Measurements from ENCODE around the gene PPP1CB.

Gene PPP1CB

DNA sequence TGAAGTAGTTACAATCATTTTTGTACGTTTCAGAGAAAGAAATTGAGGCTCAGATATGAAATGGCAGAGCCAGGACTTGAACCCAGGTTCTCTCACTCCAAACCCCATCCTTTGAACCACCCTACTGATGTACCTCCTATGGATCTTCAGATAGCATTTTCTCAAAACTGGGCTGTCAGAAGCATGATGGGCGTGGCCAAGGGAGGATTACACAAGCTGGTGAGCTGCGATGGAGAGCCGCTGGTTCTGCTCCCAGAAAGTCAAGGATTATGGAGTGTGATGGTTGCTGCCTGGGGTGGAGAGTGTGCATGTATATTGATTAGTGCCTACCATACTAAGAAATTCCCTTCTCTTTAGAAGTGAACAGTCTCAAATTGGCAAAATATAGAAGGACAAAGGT, 47.0 kb upstream of the PPP1CB start:
- no peaks in the 10 kb centered on the region for H3K4me1 ChIP-seq (ENCODE audit: low read length)
- no peak overlapping the region for H3K27ac ChIP-seq (ENCODE audit: low read length)
- no peaks in the 10 kb centered on the region for H3K36me3 ChIP-seq (replicated peaks; ENCODE audit: insufficient read depth, low read length)
- H3K79me2 ChIP-seq (ENCODE audit: low read length): no peaks in the 10 kb centered on the region
- H3K4me2 ChIP-seq (ENCODE audit: low read depth, low read length): no peak overlapping the region
- no peak overlapping the region for H3K9ac ChIP-seq (ENCODE audit: low read length)
- no peak for TF ChIP-seq CTCF (IDR thresholded peaks at IDR 0.05; ENCODE audit: low read length)
- TF ChIP-seq EZH2 (optimal IDR thresholded peaks at IDR 0.05; ENCODE audit: low read depth, low read length): no peak
- no peak for TF ChIP-seq EZH2phosphoT487 (IDR thresholded peaks at IDR 0.05; ENCODE audit: low read length)
- DNase-seq: no peak
- H3K4me3 ChIP-seq (ENCODE audit: low read length): no peak overlapping the region
- H3K9me3 ChIP-seq (replicated peaks; ENCODE audit: insufficient read depth, low read length): no peaks in the 10 kb centered on the region
- H2AFZ ChIP-seq (ENCODE audit: low read length): no peak overlapping the region
- no peaks in the 10 kb centered on the region for H3K27me3 ChIP-seq (replicated peaks; ENCODE audit: insufficient read depth, low read length)
- no peaks in the 10 kb centered on the region for H3F3A ChIP-seq (ENCODE audit: insufficient read depth, low read length)
- H4K20me1 ChIP-seq (ENCODE audit: insufficient read depth, low read length): no peaks in the 10 kb centered on the region
- H3K9me2 ChIP-seq (replicated peaks; ENCODE audit: insufficient read depth, low read length): no peaks in the 10 kb centered on the region

DNA sequence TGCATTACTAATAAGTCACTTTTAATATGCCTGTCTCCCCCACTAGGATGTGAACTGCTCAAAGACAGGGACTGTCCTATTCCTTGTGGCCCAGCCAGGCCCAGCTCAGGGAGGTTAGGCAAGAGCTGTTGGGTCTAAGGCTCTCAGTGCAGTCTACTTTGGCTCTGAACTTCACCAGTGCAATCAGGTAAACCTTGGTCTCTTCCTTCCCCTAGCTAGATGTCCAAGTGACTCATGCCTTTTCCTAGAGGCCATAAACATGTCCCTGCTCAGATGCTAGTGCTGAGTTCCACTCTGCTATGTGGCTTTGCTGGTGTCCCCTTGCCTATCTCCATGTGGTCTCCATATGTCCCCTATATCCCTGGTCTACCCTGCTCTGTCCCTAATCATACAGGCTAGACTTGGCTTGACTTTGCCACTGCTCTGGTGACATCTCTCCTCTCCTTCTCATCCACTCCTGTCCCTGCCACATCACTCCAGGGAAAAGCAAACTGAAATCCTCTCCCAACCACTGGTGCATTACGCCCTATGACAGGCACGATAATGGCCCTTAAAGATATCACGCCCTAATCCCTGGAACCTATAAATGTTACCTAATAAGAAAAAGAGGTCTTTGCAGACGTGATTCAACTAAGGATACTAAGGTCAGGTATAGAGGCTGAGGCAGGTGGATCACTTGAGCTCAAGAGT, 45.7 kb upstream of the PPP1CB start:
- H2AFZ ChIP-seq (ENCODE audit: low read length): no peak overlapping the region
- H3K9me3 ChIP-seq (replicated peaks; ENCODE audit: insufficient read depth, low read length): no peaks in the 10 kb centered on the region
- H3K4me2 ChIP-seq (ENCODE audit: low read depth, low read length): no peak overlapping the region
- H3K79me2 ChIP-seq (ENCODE audit: low read length): no peaks in the 10 kb centered on the region
- no peak overlapping the region for H3K4me3 ChIP-seq (ENCODE audit: low read length)
- no peaks in the 10 kb centered on the region for H3K4me1 ChIP-seq (ENCODE audit: low read length)
- H3K36me3 ChIP-seq (replicated peaks; ENCODE audit: insufficient read depth, low read length): no peaks in the 10 kb centered on the region
- H4K20me1 ChIP-seq (ENCODE audit: insufficient read depth, low read length): no peaks in the 10 kb centered on the region
- H3K9ac ChIP-seq (ENCODE audit: low read length): no peak overlapping the region
- H3K27me3 ChIP-seq (replicated peaks; ENCODE audit: insufficient read depth, low read length): no peaks in the 10 kb centered on the region
- TF ChIP-seq EZH2 (optimal IDR thresholded peaks at IDR 0.05; ENCODE audit: low read depth, low read length) (no peak), EZH2phosphoT487 (IDR thresholded peaks at IDR 0.05; ENCODE audit: low read length) (no peak), CTCF (IDR thresholded peaks at IDR 0.05; ENCODE audit: low read length) (no peak)
- H3K9me2 ChIP-seq (replicated peaks; ENCODE audit: insufficient read depth, low read length): no peaks in the 10 kb centered on the region
- H3K27ac ChIP-seq (ENCODE audit: low read length): no peak overlapping the region
- no peak for DNase-seq
- H3F3A ChIP-seq (ENCODE audit: insufficient read depth, low read length): no peaks in the 10 kb centered on the region

GRCh38 chr2:28707592-28707991, 44.0 kb upstream of the PPP1CB start:
- no peak overlapping the region for H2AFZ ChIP-seq (ENCODE audit: low read length)
- TF ChIP-seq EZH2phosphoT487 (IDR thresholded peaks at IDR 0.05; ENCODE audit: low read length) (no peak), CTCF (IDR thresholded peaks at IDR 0.05; ENCODE audit: low read length) (no peak), EZH2 (optimal IDR thresholded peaks at IDR 0.05; ENCODE audit: low read depth, low read length) (no peak)
- no peaks in the 10 kb centered on the region for H3K79me2 ChIP-seq (ENCODE audit: low read length)
- no peaks in the 10 kb centered on the region for H3K36me3 ChIP-seq (replicated peaks; ENCODE audit: insufficient read depth, low read length)
- H4K20me1 ChIP-seq (ENCODE audit: insufficient read depth, low read length): no peaks in the 10 kb centered on the region
- H3K27me3 ChIP-seq (replicated peaks; ENCODE audit: insufficient read depth, low read length): no peaks in the 10 kb centered on the region
- no peak overlapping the region for H3K4me3 ChIP-seq (ENCODE audit: low read length)
- no peaks in the 10 kb centered on the region for H3K4me1 ChIP-seq (ENCODE audit: low read length)
- no peak overlapping the region for H3K27ac ChIP-seq (ENCODE audit: low read length)
- H3F3A ChIP-seq (ENCODE audit: insufficient read depth, low read length): no peaks in the 10 kb centered on the region
- H3K9ac ChIP-seq (ENCODE audit: low read length): no peak overlapping the region
- H3K9me2 ChIP-seq (replicated peaks; ENCODE audit: insufficient read depth, low read length): no peaks in the 10 kb centered on the region
- H3K9me3 ChIP-seq (replicated peaks; ENCODE audit: insufficient read depth, low read length): no peaks in the 10 kb centered on the region
- no peak for DNase-seq
- no peak overlapping the region for H3K4me2 ChIP-seq (ENCODE audit: low read depth, low read length)
